ENCODE measurements around the gene CAP2.

DNA sequence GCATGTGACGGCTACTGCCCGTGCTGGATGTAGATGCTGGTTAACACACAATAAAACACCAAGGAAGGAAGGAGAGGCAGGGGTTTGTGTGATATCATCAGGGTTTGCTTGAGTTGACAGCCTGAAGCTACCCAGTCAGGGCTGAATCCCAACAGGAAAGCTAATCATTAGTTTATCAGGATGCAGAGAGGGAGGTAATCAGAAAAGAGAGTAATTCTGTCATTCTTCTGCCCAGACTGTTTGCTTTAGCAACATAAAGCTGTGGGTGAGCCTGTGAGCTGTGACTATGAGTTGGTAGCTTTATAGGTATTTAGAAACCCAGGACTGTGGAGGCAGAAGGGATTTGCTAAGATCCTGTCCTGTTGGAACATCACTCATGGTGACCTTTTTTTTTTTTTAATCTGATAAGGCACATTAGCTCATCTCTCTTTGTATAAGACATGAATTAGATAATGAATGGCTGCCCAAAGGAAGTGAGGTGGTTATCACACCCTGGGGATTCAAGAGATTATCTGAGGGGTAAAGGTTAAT lies 79.3 kb downstream of the CAP2 start:
- TF ChIP-seq, protein P1, sequence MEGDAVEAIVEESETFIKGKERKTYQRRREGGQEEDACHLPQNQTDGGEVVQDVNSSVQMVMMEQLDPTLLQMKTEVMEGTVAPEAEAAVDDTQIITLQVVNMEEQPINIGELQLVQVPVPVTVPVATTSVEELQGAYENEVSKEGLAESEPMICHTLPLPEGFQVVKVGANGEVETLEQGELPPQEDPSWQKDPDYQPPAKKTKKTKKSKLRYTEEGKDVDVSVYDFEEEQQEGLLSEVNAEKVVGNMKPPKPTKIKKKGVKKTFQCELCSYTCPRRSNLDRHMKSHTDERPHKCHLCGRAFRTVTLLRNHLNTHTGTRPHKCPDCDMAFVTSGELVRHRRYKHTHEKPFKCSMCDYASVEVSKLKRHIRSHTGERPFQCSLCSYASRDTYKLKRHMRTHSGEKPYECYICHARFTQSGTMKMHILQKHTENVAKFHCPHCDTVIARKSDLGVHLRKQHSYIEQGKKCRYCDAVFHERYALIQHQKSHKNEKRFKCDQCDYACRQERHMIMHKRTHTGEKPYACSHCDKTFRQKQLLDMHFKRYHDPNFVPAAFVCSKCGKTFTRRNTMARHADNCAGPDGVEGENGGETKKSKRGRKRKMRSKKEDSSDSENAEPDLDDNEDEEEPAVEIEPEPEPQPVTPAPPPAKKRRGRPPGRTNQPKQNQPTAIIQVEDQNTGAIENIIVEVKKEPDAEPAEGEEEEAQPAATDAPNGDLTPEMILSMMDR (IDR thresholded peaks at IDR 0.05): no peak
- TF ChIP-seq POLR2A (IDR thresholded peaks at IDR 0.05): no peak

Measured in uterus (tissue), 2 donors.